Breast epithelium (tissue), 3 donors: Measurements from ENCODE around the gene DCUN1D1.

Source experiments
- POLR2A ChIP-seq: fragments of 450-650 bp; IDR thresholded peaks from one replicate; pipeline ENCODE4 v1.6.1; 2016; ENCODE audit warnings: antibody characterized with exemption, mild to moderate bottlenecking, moderate library complexity
- POLR2AphosphoS5 ChIP-seq, 3 donors: sonication (generic); formaldehyde crosslinking; IDR thresholded peaks; one replicate each; pipeline ENCODE4 v1.6.1; 2017; ENCODE audit warnings: antibody characterized with exemption in 3 of 3
- TF ChIP-seq, protein P1 (sequence below), 3 donors: fragments of 450-650 bp; IDR thresholded peaks; one replicate each; pipeline ENCODE4 v1.5.1; 2016 to 2017; ENCODE audit warnings: antibody characterized with exemption in 3 of 3, mild to moderate bottlenecking in 3 of 3, moderate library complexity in 3 of 3

DNA sequence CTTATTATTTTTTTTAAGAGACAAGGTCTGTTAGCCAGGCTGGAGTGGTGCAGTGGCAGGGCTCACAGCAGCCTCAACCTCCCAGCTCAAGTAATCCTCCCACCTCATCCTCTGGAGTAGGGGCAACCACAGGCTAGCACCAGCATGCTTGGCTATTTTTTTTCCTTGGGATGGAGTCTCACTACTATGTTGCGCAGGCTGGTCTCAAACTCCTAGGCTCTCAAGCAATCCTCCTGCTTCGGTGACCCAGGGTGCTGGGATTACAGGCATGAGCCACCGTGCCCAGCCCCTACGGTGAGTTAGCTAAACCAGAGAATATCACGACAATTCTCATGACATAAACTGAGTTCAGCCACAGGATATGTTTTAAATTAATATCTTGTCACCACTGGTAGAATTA, 2.0 kb downstream of the DCUN1D1 start:
- TF ChIP-seq, protein P1, sequence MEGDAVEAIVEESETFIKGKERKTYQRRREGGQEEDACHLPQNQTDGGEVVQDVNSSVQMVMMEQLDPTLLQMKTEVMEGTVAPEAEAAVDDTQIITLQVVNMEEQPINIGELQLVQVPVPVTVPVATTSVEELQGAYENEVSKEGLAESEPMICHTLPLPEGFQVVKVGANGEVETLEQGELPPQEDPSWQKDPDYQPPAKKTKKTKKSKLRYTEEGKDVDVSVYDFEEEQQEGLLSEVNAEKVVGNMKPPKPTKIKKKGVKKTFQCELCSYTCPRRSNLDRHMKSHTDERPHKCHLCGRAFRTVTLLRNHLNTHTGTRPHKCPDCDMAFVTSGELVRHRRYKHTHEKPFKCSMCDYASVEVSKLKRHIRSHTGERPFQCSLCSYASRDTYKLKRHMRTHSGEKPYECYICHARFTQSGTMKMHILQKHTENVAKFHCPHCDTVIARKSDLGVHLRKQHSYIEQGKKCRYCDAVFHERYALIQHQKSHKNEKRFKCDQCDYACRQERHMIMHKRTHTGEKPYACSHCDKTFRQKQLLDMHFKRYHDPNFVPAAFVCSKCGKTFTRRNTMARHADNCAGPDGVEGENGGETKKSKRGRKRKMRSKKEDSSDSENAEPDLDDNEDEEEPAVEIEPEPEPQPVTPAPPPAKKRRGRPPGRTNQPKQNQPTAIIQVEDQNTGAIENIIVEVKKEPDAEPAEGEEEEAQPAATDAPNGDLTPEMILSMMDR (IDR thresholded peaks at IDR 0.05) = no peak
- TF ChIP-seq POLR2A (no peak), POLR2AphosphoS5 (IDR thresholded peaks at IDR 0.05) (no peak)
